Endothelial cell of umbilical vein (primary cell): ENCODE data around the gene CCDC7. TPM values are rescaled to one million over a fixed set of nuclear protein-coding genes. Genes with fewer than 3 reads are reported as not detected.

Source experiments
- BruUV-seq: library from RNA; stranded (reverse); fragments of 400-500 nt; replicated peaks from 2 replicates; lab custom pipeline; 2021; lab: Mats Ljungman, UMichigan
- CTCF ChIA-PET: fragments of 300-600, 350-600 bp; sonication (Branson Sonifier 250); formaldehyde crosslinking; loops from one replicate; lab custom pipeline; 2021; ENCODE audit warnings: antibody characterized with exemption, inconsistent platforms; lab: Charles Lee
- POLR2A ChIA-PET: fragments of 300-600, 350-600 bp; sonication (Branson Sonifier 250); formaldehyde crosslinking; loops from one replicate; lab custom pipeline; 2021; ENCODE audit warnings: antibody characterized with exemption, inconsistent platforms; lab: Charles Lee
- DNase-seq: peaks from one replicate; pipeline ENCODE4 v3.0.0-alpha.2; 2011; ENCODE audit warnings: low read depth, low spot score
- FAIRE-seq: peaks from 2 replicates; lab custom pipeline; 2011; peaks lifted over from hg19 to GRCh38; lab: Jason Lieb, UNC
- H2AFZ ChIP-seq: 2 replicates; pipeline ENCODE4 v1.6.0; 2012; ENCODE audit warnings: low read depth, low read length, control low read depth, inconsistent platforms
- H3K27ac ChIP-seq: 2 replicates; pipeline ENCODE4 v1.5.1; 2011; ENCODE audit warnings: low read depth, mild to moderate bottlenecking, control low read depth, low read length, moderate library complexity; ENCODE audit not compliant: insufficient read depth
- H3K27me3 ChIP-seq, 2 experiments: 2 replicates each; pipeline versions ENCODE4 v1.6.0 to v1.6.1; 2011; ENCODE audit warnings: low read length in 2 of 2, mixed read lengths in 1 of 2; ENCODE audit not compliant: control insufficient read depth in 2 of 2, insufficient read depth in 2 of 2
- H3K36me3 ChIP-seq, 2 experiments: 2 replicates in 1 of 2; 3 replicates in 1 of 2; pipeline ENCODE4 v1.5.1; 2011; ENCODE audit warnings: low read length in 2 of 2, mild to moderate bottlenecking in 1 of 2, moderate library complexity in 1 of 2; ENCODE audit not compliant: control insufficient read depth in 2 of 2, insufficient read depth in 2 of 2; ENCODE audit errors: extremely low read depth in 1 of 2
- H3K4me1 ChIP-seq: 3 replicates; pipeline ENCODE4 v1.5.1; 2011; ENCODE audit warnings: mild to moderate bottlenecking, low read length; ENCODE audit not compliant: control insufficient read depth, insufficient read depth; ENCODE audit errors: extremely low read depth
- H3K4me2 ChIP-seq: 2 replicates; pipeline ENCODE4 v1.6.1; 2011; ENCODE audit warnings: low read length, control low read depth, mixed read lengths; ENCODE audit not compliant: insufficient read depth
- H3K4me3 ChIP-seq, 3 experiments: fragments of 200-600 bp in 1 of 3; sonication (generic), shearing (Covaris generic) in 1 of 3; replicated peaks in 1 of 3; 2 replicates each; pipeline ENCODE4 v1.5.1; 2011 to 2016; ENCODE audit warnings: control low read depth in 3 of 3, low read length in 3 of 3, mild to moderate bottlenecking in 2 of 3, inconsistent platforms in 1 of 3, low read depth in 1 of 3, moderate library complexity in 1 of 3; ENCODE audit not compliant: insufficient read depth in 1 of 3
- H3K79me2 ChIP-seq: 2 replicates; pipeline ENCODE4 v1.6.0; 2012; ENCODE audit warnings: low read length, inconsistent platforms; ENCODE audit not compliant: control insufficient read depth, insufficient read depth
- H3K9ac ChIP-seq: replicated peaks from 2 replicates; pipeline ENCODE3; 2011; ENCODE audit warnings: low read length, control low read depth; ENCODE audit not compliant: insufficient read depth; ENCODE audit errors: extremely low read depth
- H3K9me1 ChIP-seq: replicated peaks from 3 replicates; pipeline ENCODE4 v1.6.0; 2011; ENCODE audit warnings: mild to moderate bottlenecking, low read length; ENCODE audit not compliant: control insufficient read depth, insufficient read depth; ENCODE audit errors: extremely low read depth
- H3K9me3 ChIP-seq: replicated peaks from 2 replicates; pipeline ENCODE4 v1.5.1; 2012; ENCODE audit warnings: low read length, inconsistent platforms; ENCODE audit not compliant: control insufficient read depth, insufficient read depth
- H4K20me1 ChIP-seq: replicated peaks from 2 replicates; pipeline ENCODE3; 2011; ENCODE audit warnings: mild to moderate bottlenecking, low read length; ENCODE audit not compliant: control insufficient read depth, insufficient read depth; ENCODE audit errors: extremely low read depth
- EZH2 ChIP-seq: IDR thresholded peaks from 2 replicates; pipeline ENCODE4 v1.6.1; 2012; ENCODE audit warnings: borderline replicate concordance, low read depth, mild to moderate bottlenecking, moderate library complexity, low read length, inconsistent platforms; ENCODE audit not compliant: severe bottlenecking
- FOS ChIP-seq: IDR thresholded peaks from 2 replicates; pipeline ENCODE4 v1.6.1; 2011; ENCODE audit warnings: mild to moderate bottlenecking, low read length, moderate library complexity, borderline replicate concordance; ENCODE audit not compliant: insufficient read depth
- GATA2 ChIP-seq: IDR thresholded peaks from 2 replicates; pipeline ENCODE4 v1.7.0; 2011; ENCODE audit warnings: low read depth, mild to moderate bottlenecking, moderate library complexity, mixed read lengths, low read length; ENCODE audit not compliant: insufficient read length, insufficient read depth
- JUN ChIP-seq: IDR thresholded peaks from 2 replicates; pipeline ENCODE4 v1.6.1; 2011; ENCODE audit warnings: borderline replicate concordance, low read depth; ENCODE audit not compliant: insufficient read length, insufficient read depth
- MYC ChIP-seq: IDR thresholded peaks from one replicate; pipeline ENCODE4 v1.6.1; 2011; ENCODE audit warnings: mild to moderate bottlenecking, low read depth, low read length
- POLR2A ChIP-seq: IDR thresholded peaks from 2 replicates; pipeline ENCODE4 v1.6.1; 2012; ENCODE audit warnings: low read depth, mild to moderate bottlenecking, control low read depth, low read length
- POLR2AphosphoS5 ChIP-seq: IDR thresholded peaks from 2 replicates; pipeline ENCODE4 v1.6.1; 2012; ENCODE audit warnings: low read depth, mild to moderate bottlenecking, control low read depth, low read length, moderate library complexity; ENCODE audit not compliant: insufficient read depth
- dilution Hi-C: fragments of 300-500 bp; cut with MboI; formaldehyde crosslinking; loops from one replicate; pipeline ENCODE4 v1.15.0; 2019; ENCODE audit warnings: low sequenced_read_pairs; ENCODE audit not compliant: extremely low pct_ligation_motif_present
- intact Hi-C: fragments of 100-400 bp; cut with micrococcal nuclease; formaldehyde crosslinking; loops from one replicate; pipeline ENCODE4 v1.10.0; 2022
- polyA plus RNA-seq, 4 experiments: library from polyadenylated mRNA; depleted of rRNA in 3 of 4; stranded (reverse) in 3 of 4; unstranded in 1 of 4; fragments of >200 nt; gene quantifications; 2 replicates each; pipeline versions ENCODE4 v1.2.1 to v1.2.3, GENCODE V29; 2011 to 2012; ENCODE audit warnings: missing spikeins in 1 of 4
- total RNA-seq: library from RNA; stranded (reverse); gene quantifications from 2 replicates; pipeline ENCODE4 v1.2.3, GENCODE V29; 2021
- TF ChIP-seq, protein P1 (sequence below), 2 donors: IDR thresholded peaks; 1 replicate in 1 of 2; 2 replicates in 1 of 2; pipeline ENCODE4 v1.5.1; 2011; ENCODE audit warnings: low read length in 2 of 2, mild to moderate bottlenecking in 2 of 2, moderate library complexity in 2 of 2, control low read depth in 1 of 2, inconsistent platforms in 1 of 2, low read depth in 1 of 2; ENCODE audit not compliant: insufficient read depth in 1 of 2; ENCODE audit errors: extremely low read depth in 1 of 2
- TF ChIP-seq, protein P2 (sequence below): IDR thresholded peaks from 2 replicates; pipeline ENCODE4 v1.6.1; 2011; ENCODE audit not compliant: insufficient read depth, insufficient read length

CCDC7 gene
- total and polyA plus RNA-seq, 2 donors (not counting 3 experiments of a cell fraction or from before 2014, with no cell fraction given): 0.35 to 8.2 TPM

DNA sequence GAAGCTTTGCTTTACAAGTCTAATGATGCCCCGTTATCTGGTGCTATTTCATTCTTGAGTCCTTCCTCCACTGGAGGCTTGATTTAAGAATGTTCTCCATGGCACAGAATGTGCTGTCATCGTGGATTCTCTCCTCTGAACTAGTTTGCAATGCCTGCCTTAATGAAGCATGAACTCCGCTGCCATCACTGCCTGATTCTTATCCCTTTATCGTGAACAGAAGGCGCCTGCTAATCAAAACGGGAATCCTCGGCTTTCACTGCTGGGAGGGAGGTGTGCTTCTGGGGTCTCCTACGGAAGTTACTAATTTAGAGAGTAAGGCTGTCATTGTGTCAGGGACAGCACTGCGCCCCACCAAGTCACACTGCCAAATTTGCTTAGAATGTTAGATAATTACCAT, 455.9 kb downstream of the CCDC7 start:
- DNase-seq (no peak), FAIRE-seq (no peak)
- Histone ChIP-seq H3K27ac (no peak overlapping the region), H3K4me2 (no peak overlapping the region), H4K20me1 (no peaks in the 10 kb centered on the region), H3K36me3 (peaks cover 7 to 41% of the 10 kb centered on the region in 2 experiments), H3K4me3 (no peak overlapping the region), H3K9ac (no peak overlapping the region), H3K9me1 (no peaks in the 10 kb centered on the region), H3K9me3 (no peaks in the 10 kb centered on the region), H3K27me3 (no peaks in the 10 kb centered on the region), H2AFZ (no peak overlapping the region), H3K4me1 (no peaks in the 10 kb centered on the region), H3K79me2 (peaks cover 16% of the 10 kb centered on the region)
- intact Hi-C loops (no loop called here), dilution Hi-C loops (no loop called here)
- TF ChIP-seq MYC (no peak), POLR2AphosphoS5 (no peak), FOS (no peak), EZH2 (no peak), POLR2A (no peak), JUN (no peak), GATA2 (no peak)
- TF ChIP-seq, protein P1, sequence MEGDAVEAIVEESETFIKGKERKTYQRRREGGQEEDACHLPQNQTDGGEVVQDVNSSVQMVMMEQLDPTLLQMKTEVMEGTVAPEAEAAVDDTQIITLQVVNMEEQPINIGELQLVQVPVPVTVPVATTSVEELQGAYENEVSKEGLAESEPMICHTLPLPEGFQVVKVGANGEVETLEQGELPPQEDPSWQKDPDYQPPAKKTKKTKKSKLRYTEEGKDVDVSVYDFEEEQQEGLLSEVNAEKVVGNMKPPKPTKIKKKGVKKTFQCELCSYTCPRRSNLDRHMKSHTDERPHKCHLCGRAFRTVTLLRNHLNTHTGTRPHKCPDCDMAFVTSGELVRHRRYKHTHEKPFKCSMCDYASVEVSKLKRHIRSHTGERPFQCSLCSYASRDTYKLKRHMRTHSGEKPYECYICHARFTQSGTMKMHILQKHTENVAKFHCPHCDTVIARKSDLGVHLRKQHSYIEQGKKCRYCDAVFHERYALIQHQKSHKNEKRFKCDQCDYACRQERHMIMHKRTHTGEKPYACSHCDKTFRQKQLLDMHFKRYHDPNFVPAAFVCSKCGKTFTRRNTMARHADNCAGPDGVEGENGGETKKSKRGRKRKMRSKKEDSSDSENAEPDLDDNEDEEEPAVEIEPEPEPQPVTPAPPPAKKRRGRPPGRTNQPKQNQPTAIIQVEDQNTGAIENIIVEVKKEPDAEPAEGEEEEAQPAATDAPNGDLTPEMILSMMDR (IDR thresholded peaks at IDR 0.05; ENCODE audit: extremely low read depth in 1 of 2, insufficient read depth in 1 of 2, low read depth in 1 of 2, low read length in 2 of 2): no peak
- TF ChIP-seq, protein P2, sequence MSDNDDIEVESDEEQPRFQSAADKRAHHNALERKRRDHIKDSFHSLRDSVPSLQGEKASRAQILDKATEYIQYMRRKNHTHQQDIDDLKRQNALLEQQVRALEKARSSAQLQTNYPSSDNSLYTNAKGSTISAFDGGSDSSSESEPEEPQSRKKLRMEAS: no peak
- no TSS peak for BruUV-seq
- POLR2A ChIA-PET: no interaction called here
- CTCF ChIA-PET: no interaction called here
